SK-N-SH (cell line): ENCODE measurements around the gene CFAP210. TPM values are rescaled to one million over a fixed set of nuclear protein-coding genes. Genes with fewer than 3 reads are reported as not detected.

Experiments
- CTCF ChIA-PET: fragments of 300-600, 350-600 bp; formaldehyde crosslinking; extraction: SDS; loops from one replicate; lab custom pipeline; 2021; lab: Yijun Ruan, JAX
- POLR2A ChIA-PET: fragments of 350-600 bp; sonication (Branson Sonifier 250); formaldehyde crosslinking; extraction: SDS; loops from one replicate; lab custom pipeline; 2020; ENCODE audit warnings: antibody characterized with exemption, inconsistent platforms; lab: Yijun Ruan, JAX
- DNase-seq: peaks from one replicate; pipeline ENCODE4 v3.0.0; 2012
- H2AFZ ChIP-seq: fragments of 200-600 bp; sonication (generic); 2 replicates; pipeline ENCODE4 v1.8.1; 2016; ENCODE audit warnings: antibody characterized with exemption, mild to moderate bottlenecking, low read depth
- H3F3A ChIP-seq: fragments of 200-600 bp; sonication (generic); replicated peaks from 2 replicates; pipeline ENCODE3; 2016; ENCODE audit warnings: antibody characterized with exemption, mild to moderate bottlenecking; ENCODE audit not compliant: insufficient read depth
- H3K27ac ChIP-seq, 2 experiments: fragments of 200-500 bp in 1 of 2; fragments of 200-600 bp in 1 of 2; sonication (Bioruptor generic) in 1 of 2; sonication (generic), shearing (Covaris generic) in 1 of 2; 2 replicates each; pipeline versions ENCODE4 v1.5.1 to v1.6.1; 2014 to 2016; ENCODE audit warnings: low read depth in 2 of 2, inconsistent platforms in 1 of 2, low read length in 1 of 2, mild to moderate bottlenecking in 1 of 2, mixed read lengths in 1 of 2
- H3K27me3 ChIP-seq: fragments of 200-600 bp; sonication (generic), shearing (Covaris generic); 2 replicates; pipeline ENCODE4 v1.6.1; 2016; ENCODE audit warnings: mixed run types; ENCODE audit not compliant: insufficient read depth
- H3K36me3 ChIP-seq, 2 experiments: fragments of 200-500 bp in 1 of 2; fragments of 200-600 bp in 1 of 2; sonication (Bioruptor generic) in 1 of 2; sonication (generic) in 1 of 2; replicated peaks in 1 of 2; 2 replicates each; pipeline versions ENCODE3 to v1.5.1; 2014 to 2016; ENCODE audit warnings: low read length in 1 of 2, mild to moderate bottlenecking in 1 of 2; ENCODE audit not compliant: insufficient read depth in 2 of 2, control insufficient read depth in 1 of 2
- H3K4me1 ChIP-seq, 2 experiments: fragments of 200-500 bp in 1 of 2; fragments of 200-600 bp in 1 of 2; sonication (Bioruptor generic) in 1 of 2; sonication (generic), shearing (Covaris generic) in 1 of 2; 2 replicates each; pipeline versions ENCODE4 v1.5.1 to v1.6.1; 2014 to 2016; ENCODE audit warnings: low read depth in 1 of 2, low read length in 1 of 2, mixed run types in 1 of 2; ENCODE audit not compliant: insufficient read depth in 2 of 2, control insufficient read depth in 1 of 2
- H3K4me2 ChIP-seq: fragments of 200-600 bp; sonication (generic), shearing (Covaris generic); 2 replicates; pipeline ENCODE4 v1.6.1; 2017; ENCODE audit warnings: mixed run types
- H3K4me3 ChIP-seq, 2 experiments: fragments of 200-500 bp in 1 of 2; fragments of 200-600 bp in 1 of 2; sonication (Bioruptor generic) in 1 of 2; sonication (generic), shearing (Covaris generic) in 1 of 2; 2 replicates each; pipeline versions ENCODE4 v1.5.1 to v1.8.1; 2014 to 2016; ENCODE audit warnings: low read depth in 2 of 2, inconsistent platforms in 1 of 2, low read length in 1 of 2, mild to moderate bottlenecking in 1 of 2, mixed read lengths in 1 of 2, moderate library complexity in 1 of 2
- H3K79me2 ChIP-seq: fragments of 200-600 bp; sonication (generic); 2 replicates; pipeline ENCODE4 v1.8.1; 2017; ENCODE audit warnings: mild to moderate bottlenecking; ENCODE audit not compliant: insufficient read depth
- H3K9ac ChIP-seq: fragments of 200-600 bp; sonication (generic); 2 replicates; pipeline ENCODE4 v1.6.1; 2017; ENCODE audit warnings: mixed run types
- H3K9me2 ChIP-seq: fragments of 200-600 bp; sonication (generic); 2 replicates; pipeline ENCODE4 v1.6.1; 2017; ENCODE audit warnings: mixed run types
- H3K9me3 ChIP-seq: fragments of 200-600 bp; sonication (generic); 2 replicates; pipeline ENCODE4 v1.6.1; 2017; ENCODE audit warnings: mixed run types, mild to moderate bottlenecking, moderate library complexity
- H4K20me1 ChIP-seq: fragments of 200-600 bp; sonication (generic); 2 replicates; pipeline ENCODE4 v1.6.1; 2017; ENCODE audit warnings: mild to moderate bottlenecking, mixed run types; ENCODE audit not compliant: insufficient read depth
- CTCF ChIP-seq: fragments of 200-600 bp; sonication (generic); IDR thresholded peaks from 2 replicates; pipeline ENCODE4 v1.6.1; 2017; ENCODE audit warnings: antibody characterized with exemption, mild to moderate bottlenecking, moderate library complexity
- ELF1 ChIP-seq: IDR thresholded peaks from 2 replicates; pipeline ENCODE4 v1.4.0; 2012
- FOXJ3 ChIP-seq: sonication (generic); formaldehyde crosslinking; IDR thresholded peaks from 2 replicates; pipeline ENCODE4 v1.5.1; 2020; ENCODE audit warnings: mild to moderate bottlenecking, missing genetic modification reagents
- GABPA ChIP-seq: IDR thresholded peaks from 2 replicates; pipeline ENCODE4 v1.4.0; 2012; ENCODE audit warnings: low read depth, mild to moderate bottlenecking
- PBX3 ChIP-seq: IDR thresholded peaks from 2 replicates; pipeline ENCODE4; 2012
- ZBTB33 ChIP-seq: IDR thresholded peaks from 2 replicates; pipeline ENCODE4 v1.4.0; 2012; ENCODE audit warnings: low read depth, borderline replicate concordance
- WGBS: methylation state at CpG from one replicate; pipeline ENCODE4 v1.1.6; 2017; ENCODE audit warnings: low lambda C conversion rate; 5-methylcytosine and 5-hydroxymethylcytosine counted together
- polyA plus RNA-seq, 3 experiments: library from polyadenylated mRNA; depleted of rRNA; stranded (reverse); fragments of >200 nt; gene quantifications; 2 replicates each; pipeline ENCODE4 v1.2.3, GENCODE V29; 2012

Gene CFAP210
- polyA plus RNA-seq, 1 of the 3 experiments (the other 2 are of a cell fraction): 0.03 TPM

GRCh38 chr2:169718930-169719504 is 24.8 kb upstream of the CFAP210 start:
- H2AFZ ChIP-seq: no peak overlapping the region
- no peaks in the 10 kb centered on the region for H3K9me2 ChIP-seq
- no peaks in the 10 kb centered on the region for H4K20me1 ChIP-seq
- no peaks in the 10 kb centered on the region for H3K79me2 ChIP-seq
- no peaks in the 10 kb centered on the region for H3K27me3 ChIP-seq
- no peak for DNase-seq
- no peak overlapping the region for H3K4me3 ChIP-seq
- H3K9me3 ChIP-seq: no peaks in the 10 kb centered on the region
- no peak overlapping the region for H3K27ac ChIP-seq
- no peaks in the 10 kb centered on the region for H3F3A ChIP-seq
- ChIA-PET POLR2A (interaction anchor here (0.6 kb wide), 1 partner anchor 18 kb away, joined by 3 read pairs; no protein-coding TSS in a partner anchor), CTCF (interaction anchor here (0.6 kb wide), 1 partner anchor 25 kb away, joined by 3 read pairs; no protein-coding TSS in a partner anchor)
- H3K36me3 ChIP-seq: no peaks in the 10 kb centered on the region
- WGBS: 80% methylated on average over 2 of the region's 2 CpGs
- H3K4me1 ChIP-seq: peaks cover 16 to 38% of the 10 kb centered on the region in 2 experiments; a peak in 2 of 4 replicates
- H3K4me2 ChIP-seq: no peak overlapping the region
- TF ChIP-seq PBX3 (no peak), GABPA (no peak), CTCF (no peak), FOXJ3 (CRISPR knock-in tag) (no peak), ELF1 (no peak)
- no peak overlapping the region for H3K9ac ChIP-seq

- no peaks in the 10 kb centered on the region for H3K36me3 ChIP-seq
- no peaks in the 10 kb centered on the region for H3K9me3 ChIP-seq
- no peaks in the 10 kb centered on the region for H3K27me3 ChIP-seq
- H3K4me2 ChIP-seq: no peak overlapping the region
- peak overlapping the region; percentile 57; the same call in 1 of the 2 replicates for H2AFZ ChIP-seq
- H3K27ac ChIP-seq: peak overlapping the region in 1 of 2 experiments; percentile 100; a peak in 2 of 4 replicates
- H3K4me3 ChIP-seq: no peak overlapping the region
- CTCF ChIA-PET: interaction anchor here (3.8 kb wide), 1 partner anchor 24 kb away, joined by 20 read pairs; the partner anchor contains the start of genes CFAP210 and PHOSPHO2
- peaks cover 16 to 51% of the 10 kb centered on the region in 2 experiments; a peak in 2 of 4 replicates for H3K4me1 ChIP-seq
- H3K79me2 ChIP-seq: no peaks in the 10 kb centered on the region
- H3K9me2 ChIP-seq: no peaks in the 10 kb centered on the region
- no peak for DNase-seq
- H3F3A ChIP-seq: no peaks in the 10 kb centered on the region
- WGBS: 63% methylated on average over 4 of the region's 4 CpGs
- TF ChIP-seq ZBTB33: no peak
- no peak overlapping the region for H3K9ac ChIP-seq
- POLR2A ChIA-PET: interaction anchor here (1.2 to 4.8 kb wide), 4 partner anchors 9 to 110 kb away, joined by 4 to 50 read pairs (median 7); partner anchors contain the start of genes KLHL23 and UBR3
- no peaks in the 10 kb centered on the region for H4K20me1 ChIP-seq
Observed at GRCh38 chr2:169717691-169718063, 23.5 kb upstream of the CFAP210 start.
